K562 (cell line): ENCODE data around the gene C4A. TPM values are rescaled to one million over a fixed set of nuclear protein-coding genes. Genes with fewer than 3 reads are reported as not detected.
"Not testable (repeated sequence)": the region's sequence is repeated elsewhere in the genome, so short reads cannot be mapped to it uniquely, and the experiment has no call there.

ENCODE experiments used
- ATAC-seq: fragments of 200-7000 bp; cut with Tn5 transposase; 3 replicates; pipeline ENCODE4 v1.9.1; 2020; ENCODE audit warnings: moderate library complexity
- BruUV-seq: library from RNA; stranded (reverse); fragments of 400-500 nt; replicated peaks from 2 replicates; lab custom pipeline; 2021; lab: Mats Ljungman, UMichigan
- CTCF ChIA-PET: fragments of 300-600 bp; formaldehyde crosslinking; extraction: SDS; loops from one replicate; lab custom pipeline; 2021; ENCODE audit warnings: low intra/inter-chr PET ratio; lab: Yijun Ruan, JAX
- POLR2A ChIA-PET: fragments of 300-600, 350-650 bp; sonication (Branson Sonifier 250); formaldehyde crosslinking; extraction: SDS; loops from one replicate; lab custom pipeline; 2021; ENCODE audit warnings: antibody characterized with exemption, inconsistent platforms; lab: Yijun Ruan, JAX
- DNase-seq, 4 experiments: peaks; one replicate each; pipeline versions ENCODE4 v3.0.0 to v3.0.0-alpha.2; 2011 to 2018; ENCODE audit warnings: low spot score in 3 of 4, mixed read lengths in 3 of 4; ENCODE audit errors: extremely low read depth in 1 of 4
- FAIRE-seq: peaks from 2 replicates; lab custom pipeline; 2011; peaks lifted over from hg19 to GRCh38; lab: Jason Lieb, UNC
- H2AFZ ChIP-seq: 2 replicates; pipeline ENCODE4 v1.6.0; 2011; ENCODE audit warnings: low read depth, low read length, control low read depth, inconsistent platforms
- H3K27ac ChIP-seq: fragments of 200-600 bp; 3 replicates; pipeline ENCODE4 v1.8.0; 2011; ENCODE audit warnings: low read depth, mild to moderate bottlenecking, control low read depth, inconsistent platforms, low read length, moderate library complexity, mixed read lengths; ENCODE audit errors: extremely low read depth
- H3K27me3 ChIP-seq, 2 experiments: fragments of 300-600 bp in 1 of 2; 2 replicates in 1 of 2; 3 replicates in 1 of 2; pipeline versions ENCODE4 v1.6.0 to v1.8.0; 2011; ENCODE audit warnings: inconsistent platforms in 2 of 2, low read length in 2 of 2, mild to moderate bottlenecking in 1 of 2, mixed read lengths in 1 of 2, moderate library complexity in 1 of 2; ENCODE audit not compliant: control insufficient read depth in 2 of 2, insufficient read depth in 2 of 2
- H3K36me3 ChIP-seq: fragments of 300-600 bp; 3 replicates; pipeline ENCODE4 v1.8.0; 2011; ENCODE audit warnings: mild to moderate bottlenecking, low read length, inconsistent platforms; ENCODE audit not compliant: control insufficient read depth, insufficient read depth
- H3K4me1 ChIP-seq, 2 experiments: fragments of 200-600 bp in 1 of 2; replicated peaks in 1 of 2; 2 replicates in 1 of 2; 3 replicates in 1 of 2; pipeline versions ENCODE4 v1.5.1 to v1.8.0; 2011; ENCODE audit warnings: inconsistent platforms in 2 of 2, low read length in 2 of 2, mild to moderate bottlenecking in 1 of 2, mixed read lengths in 1 of 2, moderate library complexity in 1 of 2; ENCODE audit not compliant: control insufficient read depth in 2 of 2, insufficient read depth in 2 of 2
- H3K4me2 ChIP-seq: 2 replicates; pipeline ENCODE4 v1.6.1; 2011; ENCODE audit warnings: low read length, control low read depth, inconsistent platforms, mixed read lengths; ENCODE audit not compliant: insufficient read depth
- H3K4me3 ChIP-seq: fragments of 200-600 bp; sonication (generic), shearing (Covaris generic); 2 replicates; pipeline ENCODE4 v1.5.1; 2016; ENCODE audit warnings: control low read depth, inconsistent platforms
- H3K79me2 ChIP-seq: fragments of 200-600 bp; 3 replicates; pipeline ENCODE4 v1.8.0; 2011; ENCODE audit warnings: low read length, inconsistent platforms; ENCODE audit not compliant: control insufficient read depth, insufficient read depth
- H3K9ac ChIP-seq, 2 experiments: 2 replicates each; pipeline versions ENCODE4 v1.6.0 to v1.6.1; 2011; ENCODE audit warnings: low read depth in 2 of 2, low read length in 2 of 2, control low read depth in 1 of 2, inconsistent platforms in 1 of 2, mild to moderate bottlenecking in 1 of 2, mixed read lengths in 1 of 2; ENCODE audit not compliant: insufficient read depth in 1 of 2
- H3K9me1 ChIP-seq: one replicate; pipeline ENCODE4 v1.6.0; 2011; ENCODE audit warnings: inconsistent platforms, mild to moderate bottlenecking, low read length, moderate library complexity; ENCODE audit not compliant: control insufficient read depth, insufficient read depth
- H3K9me3 ChIP-seq: replicated peaks from 2 replicates; pipeline ENCODE4 v1.5.1; 2011; ENCODE audit warnings: low read depth, low read length, inconsistent platforms; ENCODE audit not compliant: control insufficient read depth, insufficient read depth
- H4K20me1 ChIP-seq: replicated peaks from 2 replicates; pipeline ENCODE4 v1.6.1; 2011; ENCODE audit warnings: low read length, inconsistent platforms, mixed read lengths; ENCODE audit not compliant: control insufficient read depth, insufficient read depth
- WGBS: fragments of 100-300 bp; shearing (Covaris generic); methylation state at CpG from one replicate; pipeline ENCODE4 v1.1.6; 2016; ENCODE audit warnings: low coverage, mixed read lengths; ENCODE audit not compliant: insufficient coverage; ENCODE audit errors: missing lambda C conversion rate; 5-methylcytosine and 5-hydroxymethylcytosine counted together
- in situ Hi-C: fragments of 300-500 bp; cut with MboI; formaldehyde crosslinking; loops from 4 replicates; pipeline ENCODE4 v1.15.0; 2018; ENCODE audit warnings: inconsistent platforms, mixed read lengths
- intact Hi-C: fragments of 100-400 bp; cut with micrococcal nuclease; formaldehyde crosslinking; loops from 2 replicates; pipeline ENCODE4 v1.14.2; 2022
- polyA plus RNA-seq, 8 experiments: library from polyadenylated mRNA; depleted of rRNA in 4 of 8; stranded (reverse) in 5 of 8; unstranded in 3 of 8; fragments of >200 nt; fragmentation: Nextera tagmentation in 2 of 8; fragmentation: Illumina TruSeq in 1 of 8; extraction: Ambion mirVana in 2 of 8; extraction: Trizol in 1 of 8; gene quantifications; 2 replicates each; pipeline versions ENCODE4 v1.2.1 to v1.2.3, GENCODE V29; 2011 to 2014; ENCODE audit warnings: inconsistent platforms in 1 of 8, missing spikeins in 1 of 8
- total RNA-seq, 7 experiments: library from RNA; depleted of rRNA in 6 of 7; stranded (reverse); fragments of >200 nt in 6 of 7; fragmentation: Illumina TruSeq in 2 of 7; extraction: Trizol in 2 of 7; gene quantifications; 2 replicates each; pipeline versions ENCODE4 v1.2.1 to v1.2.3, GENCODE V29; 2011 to 2021; ENCODE audit warnings: low replicate concordance in 1 of 7

The C4A gene
- total and polyA plus RNA-seq, 9 of the 15 experiments (the other 6 are each of a cell fraction or from before 2014, with no cell fraction given): 0.27 to 7.6 (median 5.0) TPM

- H3K9me1 ChIP-seq, H3K9ac ChIP-seq, H2AFZ ChIP-seq, H3K4me2 ChIP-seq, H3K27me3 ChIP-seq, DNase-seq, H3K27ac ChIP-seq, H3K4me1 ChIP-seq, intact Hi-C loops, H3K9me3 ChIP-seq, H4K20me1 ChIP-seq, CTCF ChIA-PET, POLR2A ChIA-PET, in situ Hi-C loops, BruUV-seq, H3K36me3 ChIP-seq, H3K4me3 ChIP-seq, H3K79me2 ChIP-seq: not testable (repeated sequence)
- WGBS: no CpG with 5 or more reads among the region's 6 CpGs
- FAIRE-seq (peak; percentile 77), ATAC-seq (peak; percentile 22; the same call in 2 of the 3 replicates)
Observed at GRCh38 chr6:32014547-32014946, 32.7 kb downstream of the C4A start, which contains the start of gene C4B. C4B (plus strand) TSS chr6:32014795; CDS start chr6:32014846, 51 bp downstream.

DNA sequence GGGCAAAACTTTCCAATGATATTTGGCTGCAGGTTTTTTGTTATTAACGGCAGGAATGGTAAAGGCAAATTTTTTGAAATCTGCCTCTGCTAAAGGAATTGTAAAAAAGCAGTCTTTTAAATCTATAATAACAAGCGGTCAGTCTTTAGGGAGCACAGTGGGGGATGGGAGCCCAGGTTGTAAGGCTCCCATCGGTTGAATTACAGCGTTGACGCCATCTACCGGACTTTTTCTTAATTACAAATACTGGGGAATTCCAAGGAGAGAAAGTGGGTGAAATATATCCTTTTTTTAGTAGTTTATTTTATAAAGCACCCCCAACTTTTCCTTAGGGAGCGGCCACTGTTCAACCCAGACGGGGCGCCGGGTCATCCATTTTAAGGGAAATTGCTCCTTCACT is 40.2 kb downstream of the C4A start:
- CTCF ChIA-PET, H2AFZ ChIP-seq, H3K4me1 ChIP-seq, H3K9me1 ChIP-seq, H3K9ac ChIP-seq, H3K36me3 ChIP-seq, H3K4me2 ChIP-seq, in situ Hi-C loops, H3K4me3 ChIP-seq, POLR2A ChIA-PET, H4K20me1 ChIP-seq, DNase-seq, BruUV-seq, H3K79me2 ChIP-seq, intact Hi-C loops, H3K27ac ChIP-seq, H3K9me3 ChIP-seq, H3K27me3 ChIP-seq: not testable (repeated sequence)
- peak; percentile 49 for FAIRE-seq
- no CpG with 5 or more reads among the region's 10 CpGs for WGBS
- peak; percentile 85 for ATAC-seq

- in situ Hi-C loops, H3K79me2 ChIP-seq, H3K4me2 ChIP-seq, CTCF ChIA-PET, POLR2A ChIA-PET, H4K20me1 ChIP-seq, H3K4me3 ChIP-seq, H2AFZ ChIP-seq, intact Hi-C loops, H3K27me3 ChIP-seq, H3K27ac ChIP-seq, H3K9ac ChIP-seq, ATAC-seq, DNase-seq, H3K36me3 ChIP-seq, H3K9me1 ChIP-seq, FAIRE-seq, H3K9me3 ChIP-seq, H3K4me1 ChIP-seq, BruUV-seq: not testable (repeated sequence)
- WGBS: no CpG with 5 or more reads among the region's 10 CpGs
Observed at GRCh38 chr6:32028631-32029030, 46.8 kb downstream of the C4A start.

GRCh38 chr6:32029553-32029952 is 47.7 kb downstream of the C4A start:
- ATAC-seq, CTCF ChIA-PET, H4K20me1 ChIP-seq, H3K27me3 ChIP-seq, H3K79me2 ChIP-seq, H3K36me3 ChIP-seq, H3K4me3 ChIP-seq, H2AFZ ChIP-seq, in situ Hi-C loops, H3K4me1 ChIP-seq, DNase-seq, H3K4me2 ChIP-seq, H3K27ac ChIP-seq, intact Hi-C loops, H3K9ac ChIP-seq, BruUV-seq, FAIRE-seq, H3K9me3 ChIP-seq, H3K9me1 ChIP-seq, POLR2A ChIA-PET: not testable (repeated sequence)
- 88% methylated on average over 6 of the region's 14 CpGs for WGBS
